H54 (cell line): ENCODE data around the gene SERPINB10.

Experiments used
- DNase-seq: peaks from one replicate; pipeline ENCODE4 v3.0.0; 2011; ENCODE audit warnings: low spot score, mixed read lengths; ENCODE audit not compliant: insufficient read length
- FAIRE-seq: peaks from 3 replicates; lab custom pipeline; 2011; peaks lifted over from hg19 to GRCh38; lab: Jason Lieb, UNC
- POLR2A ChIP-seq: IDR thresholded peaks from 2 replicates; pipeline ENCODE4 v1.6.1; 2011; ENCODE audit warnings: low read depth, mild to moderate bottlenecking, low read length

Gene SERPINB10, protein sequence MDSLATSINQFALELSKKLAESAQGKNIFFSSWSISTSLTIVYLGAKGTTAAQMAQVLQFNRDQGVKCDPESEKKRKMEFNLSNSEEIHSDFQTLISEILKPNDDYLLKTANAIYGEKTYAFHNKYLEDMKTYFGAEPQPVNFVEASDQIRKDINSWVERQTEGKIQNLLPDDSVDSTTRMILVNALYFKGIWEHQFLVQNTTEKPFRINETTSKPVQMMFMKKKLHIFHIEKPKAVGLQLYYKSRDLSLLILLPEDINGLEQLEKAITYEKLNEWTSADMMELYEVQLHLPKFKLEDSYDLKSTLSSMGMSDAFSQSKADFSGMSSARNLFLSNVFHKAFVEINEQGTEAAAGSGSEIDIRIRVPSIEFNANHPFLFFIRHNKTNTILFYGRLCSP

DNA sequence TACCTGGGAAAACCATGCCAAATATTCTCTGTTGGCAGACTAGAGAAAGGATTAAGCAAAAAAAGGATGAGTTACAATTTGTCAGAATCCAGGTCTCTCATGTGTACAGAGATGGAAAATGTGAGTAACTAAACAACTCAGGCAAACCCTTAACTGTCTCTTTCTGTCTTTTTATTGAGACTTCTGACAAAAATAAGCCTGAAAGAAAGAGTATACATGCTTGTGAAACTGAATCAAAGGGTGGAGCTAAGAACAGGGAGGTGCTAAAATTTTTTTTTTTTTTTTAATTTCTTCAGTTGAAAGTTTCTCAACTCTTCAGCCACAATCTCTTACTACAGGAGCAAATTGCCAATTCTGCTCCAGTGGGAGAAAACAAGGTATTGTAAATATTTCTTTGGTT lies at the start of gene SERPINB10:
TSS of gene SERPINB10 (plus strand) at position 295 of the 400 bp plus-strand sequence. CDS start 7,553 bp downstream, outside the sequence.
- TF ChIP-seq POLR2A = no peak
- FAIRE-seq (no peak), DNase-seq (no peak)

DNA sequence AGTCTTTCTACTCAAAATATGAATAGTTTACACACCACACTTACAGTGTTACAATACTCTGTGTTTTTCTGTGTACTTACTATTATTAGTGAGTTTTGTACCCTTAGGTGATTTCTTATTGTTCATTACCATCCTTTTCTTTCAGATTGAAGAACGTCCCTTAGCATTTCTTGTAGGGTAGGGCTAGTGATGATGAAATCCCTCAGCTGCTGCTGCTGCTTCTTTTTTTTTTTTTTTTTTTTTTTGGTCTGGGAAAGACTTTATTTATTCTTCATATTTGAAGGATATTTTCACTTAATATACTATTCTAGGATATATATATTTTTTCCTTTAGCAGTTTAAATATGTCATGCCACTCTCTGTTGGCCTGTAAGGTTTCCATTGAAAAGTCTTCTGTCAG lies 49.3 kb upstream of the SERPINB10 start:
- DNase-seq (no peak), FAIRE-seq (no peak)
- no peak for TF ChIP-seq POLR2A

DNA sequence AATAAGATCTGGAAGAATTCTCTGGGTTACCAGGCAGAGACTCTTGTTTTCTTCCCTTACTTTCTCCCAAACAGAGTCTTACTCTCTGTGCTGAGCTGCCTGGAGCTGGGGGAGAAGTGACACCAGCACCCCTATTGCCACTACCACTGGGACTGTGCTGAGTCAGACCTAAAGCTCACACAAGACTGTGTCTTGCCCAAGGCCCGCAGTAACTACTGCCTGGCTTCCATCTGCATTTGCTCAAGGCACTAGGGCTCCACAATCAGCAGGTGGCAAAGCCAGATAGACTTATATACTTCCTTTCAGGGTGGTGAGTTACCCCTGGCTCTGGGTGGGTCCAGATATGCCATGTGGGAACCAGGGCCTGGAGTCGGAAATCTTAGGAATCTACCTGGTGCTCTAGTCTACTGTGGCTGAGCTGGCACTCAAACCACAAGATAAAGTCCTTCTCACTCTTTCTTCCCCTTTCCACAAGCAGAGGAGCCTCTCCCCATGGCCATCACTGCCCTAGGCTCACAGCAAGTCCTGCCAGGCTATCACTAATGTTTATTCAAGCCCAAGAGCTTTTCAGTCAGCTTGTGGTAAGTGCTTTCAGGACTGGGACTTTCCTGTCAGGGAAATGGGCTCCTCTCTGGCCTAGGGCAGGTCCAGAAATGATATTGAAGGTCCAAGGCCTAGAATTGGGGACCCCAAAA lies 47.8 kb upstream of the SERPINB10 start:
- TF ChIP-seq POLR2A = no peak
- DNase-seq (no peak), FAIRE-seq (no peak)

DNA sequence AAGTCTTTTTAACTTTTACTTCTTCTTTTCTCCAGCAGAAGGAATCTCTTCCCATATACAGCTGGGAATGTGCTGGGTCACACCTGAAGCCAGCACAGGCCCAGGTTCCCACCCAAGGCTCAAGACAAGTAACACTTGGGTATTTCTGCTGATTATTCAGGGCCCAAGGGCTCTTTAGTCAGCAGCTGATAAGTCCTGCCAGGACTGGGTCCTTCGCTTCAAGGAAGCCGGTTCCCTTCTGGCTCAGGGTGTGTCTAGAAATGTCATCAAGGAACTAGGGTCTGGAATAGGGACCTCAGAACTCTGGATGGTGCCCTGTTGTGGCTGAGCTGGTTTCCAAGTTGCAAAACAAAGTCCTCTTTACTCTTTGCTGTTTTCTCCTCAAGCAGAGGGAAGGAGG lies 47.2 kb upstream of the SERPINB10 start:
- TF ChIP-seq POLR2A = no peak
- DNase-seq = no peak
- FAIRE-seq = no peak

DNA sequence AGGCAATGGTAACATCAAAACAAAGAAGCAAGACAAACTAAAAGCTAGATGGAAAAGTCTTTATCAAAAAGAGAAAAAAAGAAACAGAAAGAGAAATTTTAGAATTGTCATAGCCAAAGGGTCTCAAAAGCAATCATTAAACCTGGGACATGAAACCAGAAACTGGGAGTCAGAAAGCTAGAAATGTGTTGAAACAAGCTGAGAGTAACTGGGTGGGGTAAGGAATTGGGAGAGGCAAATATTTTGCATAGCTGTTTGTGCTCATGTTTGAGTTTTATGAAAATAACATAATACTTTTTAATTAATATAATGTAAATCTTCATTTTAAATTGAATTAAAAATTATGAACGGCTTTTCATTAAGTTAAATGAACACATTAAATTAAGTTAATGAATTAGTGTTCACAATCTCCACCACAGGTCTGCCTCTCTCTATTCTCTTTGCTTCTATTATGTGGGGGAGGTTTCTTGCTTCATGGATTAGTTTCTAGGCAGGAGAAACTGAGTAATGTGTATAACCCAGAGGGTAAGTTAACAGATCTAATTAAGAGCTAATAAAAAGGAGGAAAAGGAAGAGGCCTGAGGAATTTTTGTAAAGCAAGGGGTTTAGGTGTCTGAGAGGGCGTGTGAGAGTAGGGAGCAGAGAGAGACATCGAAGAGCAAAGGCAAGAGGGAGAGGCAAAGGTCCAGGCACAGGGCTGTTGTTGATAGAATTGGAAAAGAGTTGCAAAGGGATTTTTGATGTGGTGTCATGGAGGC lies 40.2 kb upstream of the SERPINB10 start:
- DNase-seq (no peak), FAIRE-seq (no peak)
- TF ChIP-seq POLR2A = no peak

DNA sequence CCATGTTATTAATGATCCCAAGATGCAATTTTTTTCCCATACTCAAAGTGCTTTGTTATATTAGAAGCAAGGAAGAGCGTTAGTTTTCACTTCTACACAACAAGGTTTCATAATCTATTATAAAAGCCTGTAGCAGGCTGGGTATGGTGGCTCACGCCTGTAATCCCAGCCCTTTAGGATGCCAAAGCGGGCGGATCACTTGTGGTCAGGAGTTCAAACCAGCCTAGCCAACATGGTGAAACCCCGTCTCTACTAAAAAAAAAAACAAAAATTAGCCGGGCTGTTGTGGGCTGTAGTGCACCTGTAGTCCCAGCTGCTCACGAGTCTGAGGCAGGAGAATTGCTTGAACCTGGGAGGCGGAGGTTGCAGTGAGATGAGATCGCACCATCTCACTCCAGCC lies 39.2 kb upstream of the SERPINB10 start:
- FAIRE-seq = no peak
- no peak for TF ChIP-seq POLR2A
- no peak for DNase-seq

DNA sequence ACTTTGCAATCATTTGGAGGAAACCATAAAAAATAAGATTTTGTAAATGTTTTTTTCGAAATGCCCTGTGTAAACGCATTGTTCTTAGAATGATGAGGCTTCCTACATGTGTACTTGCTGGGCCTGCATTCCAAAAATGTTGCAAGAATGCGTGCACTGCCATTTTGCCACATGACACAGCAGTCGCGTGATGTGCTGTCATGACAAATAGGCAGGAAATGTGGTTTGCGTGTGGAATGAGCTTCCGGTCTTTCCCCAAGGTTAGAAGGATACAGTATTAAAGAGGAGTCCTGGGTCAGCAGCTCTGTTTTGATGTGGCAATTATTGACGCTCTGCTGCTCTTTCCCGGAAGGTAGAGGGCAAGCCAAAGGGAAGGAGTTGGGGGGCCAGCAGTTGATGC lies 38.4 kb upstream of the SERPINB10 start:
- TF ChIP-seq POLR2A = no peak
- no peak for FAIRE-seq
- DNase-seq = peak; percentile 9

DNA sequence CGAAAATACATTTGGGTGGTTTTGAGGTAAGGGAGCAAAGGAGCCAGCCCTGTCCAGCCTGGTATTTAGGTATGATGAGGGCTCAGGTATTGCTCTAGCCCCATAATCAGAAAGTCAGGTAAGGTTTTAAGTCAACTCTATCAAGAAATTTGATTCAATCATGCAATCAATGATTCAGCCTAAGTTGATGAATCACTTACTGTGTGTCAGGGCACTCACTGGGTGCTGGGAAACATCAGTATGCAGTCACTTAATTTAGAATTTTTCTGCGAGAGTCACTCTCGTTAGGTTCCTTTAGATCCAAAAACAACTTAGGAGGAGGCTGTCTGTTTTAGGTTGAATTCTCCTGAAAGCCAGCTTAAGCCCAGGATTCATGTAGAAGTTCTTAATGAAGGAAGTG lies 37.9 kb upstream of the SERPINB10 start:
- DNase-seq (no peak), FAIRE-seq (no peak)
- no peak for TF ChIP-seq POLR2A

DNA sequence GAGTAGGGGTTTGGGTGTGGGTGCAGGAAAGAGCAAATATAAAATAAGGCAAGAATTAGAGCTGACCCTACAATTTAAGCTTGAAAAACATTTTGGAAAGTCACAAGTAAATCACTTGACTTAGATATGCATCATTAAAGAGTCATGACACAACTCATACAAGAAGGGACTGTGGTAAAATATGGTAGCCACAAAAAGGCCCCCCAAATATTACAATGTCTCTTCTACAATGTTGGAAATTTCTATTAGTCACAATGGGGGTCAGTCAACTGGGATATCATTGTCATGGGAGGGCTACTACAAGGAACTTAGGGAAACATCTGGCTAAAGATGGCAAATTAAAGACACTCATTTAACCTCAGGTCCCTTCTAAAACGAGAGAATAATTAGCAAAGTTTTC lies 35.9 kb upstream of the SERPINB10 start:
- no peak for TF ChIP-seq POLR2A
- DNase-seq = no peak
- FAIRE-seq = no peak

DNA sequence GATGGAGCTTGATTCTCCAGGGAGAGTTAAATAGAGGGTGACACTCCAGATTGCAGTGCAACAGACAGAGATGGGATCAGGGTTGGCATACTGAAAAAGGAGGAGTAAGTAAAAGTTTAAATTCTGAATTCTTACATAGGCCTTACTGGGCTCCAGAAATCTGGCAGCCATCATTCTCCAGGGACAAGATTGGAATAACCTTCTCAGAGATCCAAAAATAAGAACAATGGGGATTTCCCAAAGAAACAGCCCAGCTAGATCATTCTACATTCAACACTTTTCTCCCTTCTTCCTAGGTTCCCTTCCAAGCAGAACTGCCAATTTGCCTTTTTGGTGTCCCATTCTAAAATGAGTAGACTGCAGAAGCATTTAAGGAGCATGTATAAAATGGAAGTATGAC lies 35.2 kb upstream of the SERPINB10 start:
- TF ChIP-seq POLR2A = no peak
- no peak for DNase-seq
- no peak for FAIRE-seq

DNA sequence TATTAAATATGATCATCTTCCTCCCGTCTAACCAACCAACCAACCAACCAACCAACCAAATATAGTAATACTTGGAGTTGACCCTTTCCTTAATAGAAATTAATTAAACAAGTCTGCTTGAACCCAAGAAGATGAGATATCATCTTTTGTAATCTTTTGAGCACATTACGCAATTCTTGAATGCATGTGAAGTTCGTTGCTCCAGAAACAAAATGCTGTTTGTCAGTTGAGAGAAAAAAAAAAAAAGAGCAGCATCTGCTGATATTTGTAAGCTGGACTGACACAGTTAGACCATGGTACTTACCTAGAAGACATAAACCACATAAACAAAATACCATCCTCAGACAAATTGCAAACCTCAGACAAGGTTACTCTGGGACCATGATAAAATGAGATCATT lies 29.4 kb upstream of the SERPINB10 start:
- FAIRE-seq (no peak), DNase-seq (no peak)
- no peak for TF ChIP-seq POLR2A

DNA sequence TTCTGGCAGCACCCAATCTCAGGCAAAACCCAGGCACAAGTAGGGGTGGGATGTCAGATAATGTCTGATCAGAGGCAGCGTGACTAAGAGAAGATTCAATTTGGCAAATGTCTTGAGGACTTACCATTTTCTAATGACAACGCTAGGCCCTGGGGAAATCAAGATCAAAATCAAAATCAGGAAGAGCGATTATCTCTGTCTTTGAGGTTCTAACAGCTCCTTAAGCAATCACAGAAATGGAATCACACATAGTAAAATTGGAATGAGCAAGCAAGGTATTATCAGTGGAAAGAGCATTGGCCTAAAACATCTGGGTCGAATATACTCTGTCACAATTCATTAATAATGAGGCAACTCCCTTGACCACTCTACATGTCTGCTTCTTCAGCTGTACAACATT lies 28.8 kb upstream of the SERPINB10 start:
- FAIRE-seq (no peak), DNase-seq (no peak)
- TF ChIP-seq POLR2A = no peak

DNA sequence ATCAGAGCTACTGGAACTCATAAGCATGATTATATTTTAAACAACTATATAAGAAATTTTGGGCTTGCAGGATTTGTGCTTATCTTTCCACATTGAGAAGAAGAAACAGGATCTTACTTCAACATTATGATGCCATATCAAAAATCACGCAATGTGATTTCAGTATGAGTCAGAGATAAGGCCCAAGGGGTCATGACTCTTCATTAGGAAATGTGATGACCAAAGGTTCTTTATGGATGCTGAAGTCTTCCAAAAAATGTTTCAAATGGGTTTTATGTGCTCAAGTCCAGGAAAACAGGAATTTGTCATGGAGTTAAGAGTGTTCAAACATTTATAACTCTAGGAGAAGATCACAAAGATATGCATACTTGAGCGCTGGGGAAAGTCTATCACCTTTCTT lies 28.0 kb upstream of the SERPINB10 start:
- FAIRE-seq (no peak), DNase-seq (no peak)
- no peak for TF ChIP-seq POLR2A

DNA sequence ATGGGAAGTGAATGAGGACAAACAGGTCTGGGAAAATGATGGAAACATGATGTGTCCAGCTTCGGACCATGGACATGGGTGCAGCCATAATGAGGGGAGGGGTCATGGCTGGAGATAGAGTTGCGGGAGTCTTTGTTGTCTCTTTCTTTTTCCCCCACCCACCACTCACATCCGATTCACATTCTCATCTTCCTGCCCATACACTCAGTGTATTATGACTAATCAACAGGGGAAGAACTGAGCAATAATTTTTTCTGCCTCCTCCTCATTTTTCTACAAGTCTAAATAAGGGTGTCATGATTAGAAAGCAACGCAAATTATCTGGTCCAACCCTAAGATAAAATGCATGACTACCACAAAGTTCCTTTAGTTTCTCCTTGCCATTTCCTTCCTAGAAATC lies 25.9 kb upstream of the SERPINB10 start:
- DNase-seq (no peak), FAIRE-seq (no peak)
- TF ChIP-seq POLR2A = no peak
